B cell (primary cell): ENCODE measurements around the gene DEXI.

Experiments used
- CTCF ChIP-seq: fragments of 200-600 bp; IDR thresholded peaks from one replicate; pipeline ENCODE4 v1.8.0; 2022; ENCODE audit warnings: antibody characterized with exemption, mild to moderate bottlenecking
- EZH2 ChIP-seq: IDR thresholded peaks from 2 replicates; pipeline ENCODE4 v1.6.1; 2012; ENCODE audit warnings: borderline replicate concordance, low read depth, mild to moderate bottlenecking, moderate library complexity, low read length; ENCODE audit not compliant: insufficient read depth, poor library complexity, severe bottlenecking

DNA sequence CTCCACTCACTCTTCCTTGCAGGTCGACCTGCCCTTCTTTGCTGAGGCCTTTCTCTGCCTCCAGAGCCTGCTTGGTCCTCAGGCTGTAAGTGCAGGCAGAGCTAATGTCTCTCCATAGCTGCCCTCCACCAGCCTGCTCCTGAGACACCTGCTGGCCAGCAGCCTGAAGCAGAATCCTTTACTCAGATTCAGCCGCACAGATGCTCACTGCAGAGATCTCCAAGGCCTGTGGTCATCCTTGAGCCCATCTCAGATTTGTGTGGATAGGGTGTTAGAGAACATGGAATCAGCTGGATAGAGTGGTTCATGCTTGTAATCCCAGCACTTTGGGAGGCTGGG lies 11.5 kb downstream of the DEXI start:
- TF ChIP-seq CTCF (no peak), EZH2 (no peak)
